Measurements from ENCODE around the gene ITGB6.

DNA sequence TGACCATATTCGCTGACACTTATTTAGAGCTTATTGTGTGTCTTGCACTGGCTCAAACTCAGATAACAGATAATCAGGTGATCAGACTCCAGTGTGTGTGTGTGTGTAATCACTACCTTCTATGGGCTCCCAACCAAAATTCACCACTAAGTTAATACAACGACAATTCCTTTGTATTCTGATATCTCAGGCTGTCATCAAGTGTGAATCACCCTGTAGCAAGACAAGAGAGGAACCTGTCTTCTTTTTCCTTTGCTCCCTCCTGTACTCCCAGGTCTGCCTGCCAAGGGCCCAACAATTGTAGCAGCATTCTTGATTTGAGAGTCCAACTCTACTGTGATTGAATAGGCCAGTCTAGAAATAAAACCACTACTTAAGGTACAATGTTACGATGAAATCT is 25.8 kb downstream of the ITGB6 start:
- TF ChIP-seq, protein P1, sequence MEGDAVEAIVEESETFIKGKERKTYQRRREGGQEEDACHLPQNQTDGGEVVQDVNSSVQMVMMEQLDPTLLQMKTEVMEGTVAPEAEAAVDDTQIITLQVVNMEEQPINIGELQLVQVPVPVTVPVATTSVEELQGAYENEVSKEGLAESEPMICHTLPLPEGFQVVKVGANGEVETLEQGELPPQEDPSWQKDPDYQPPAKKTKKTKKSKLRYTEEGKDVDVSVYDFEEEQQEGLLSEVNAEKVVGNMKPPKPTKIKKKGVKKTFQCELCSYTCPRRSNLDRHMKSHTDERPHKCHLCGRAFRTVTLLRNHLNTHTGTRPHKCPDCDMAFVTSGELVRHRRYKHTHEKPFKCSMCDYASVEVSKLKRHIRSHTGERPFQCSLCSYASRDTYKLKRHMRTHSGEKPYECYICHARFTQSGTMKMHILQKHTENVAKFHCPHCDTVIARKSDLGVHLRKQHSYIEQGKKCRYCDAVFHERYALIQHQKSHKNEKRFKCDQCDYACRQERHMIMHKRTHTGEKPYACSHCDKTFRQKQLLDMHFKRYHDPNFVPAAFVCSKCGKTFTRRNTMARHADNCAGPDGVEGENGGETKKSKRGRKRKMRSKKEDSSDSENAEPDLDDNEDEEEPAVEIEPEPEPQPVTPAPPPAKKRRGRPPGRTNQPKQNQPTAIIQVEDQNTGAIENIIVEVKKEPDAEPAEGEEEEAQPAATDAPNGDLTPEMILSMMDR (IDR thresholded peaks at IDR 0.05), result no peak
- no peak for TF ChIP-seq POLR2A (IDR thresholded peaks at IDR 0.05)

Measured in uterus (tissue), 2 donors.